PC-3 (cell line): ENCODE measurements around the gene CPOX. TPM values are rescaled to one million over a fixed set of nuclear protein-coding genes. Genes with fewer than 3 reads are reported as not detected.

Experiments
- ATAC-seq: fragments of 200-7000 bp; cut with Tn5 transposase; 2 replicates; pipeline ENCODE4 v1.9.1; 2020; ENCODE audit warnings: mild to moderate bottlenecking, moderate library complexity
- BruUV-seq: library from RNA; stranded (reverse); fragments of 400-500 nt; replicated peaks from 2 replicates; lab custom pipeline; 2021; lab: Mats Ljungman, UMichigan
- CTCF ChIA-PET: fragments of 300-600 bp; sonication (Branson Sonifier 250); formaldehyde crosslinking; loops from one replicate; lab custom pipeline; 2022; ENCODE audit warnings: antibody characterized with exemption; lab: Charles Lee
- POLR2A ChIA-PET: fragments of 300-600 bp; sonication (Branson Sonifier 250); formaldehyde crosslinking; loops from one replicate; lab custom pipeline; 2022; ENCODE audit warnings: antibody characterized with exemption; ENCODE audit not compliant: unreplicated experiment; lab: Charles Lee
- DNase-seq: peaks from one replicate; pipeline ENCODE4 v3.0.0-alpha.2; 2015
- H2AFZ ChIP-seq: fragments of 300-600 bp; sonication (generic); 2 replicates; pipeline ENCODE4 v1.6.0; 2016; ENCODE audit warnings: antibody characterized with exemption, low read length
- H3F3A ChIP-seq: fragments of 300-600 bp; sonication (generic); one replicate; pipeline ENCODE4 v1.6.0; 2017; ENCODE audit warnings: antibody characterized with exemption, low read length, control low read depth, mild to moderate bottlenecking; ENCODE audit not compliant: unreplicated experiment
- H3K27ac ChIP-seq: fragments of 300-600 bp; sonication (generic); 2 replicates; pipeline ENCODE4 v1.5.1; 2016; ENCODE audit warnings: mild to moderate bottlenecking, low read length
- H3K27me3 ChIP-seq: fragments of 300-600 bp; sonication (generic); 2 replicates; pipeline ENCODE4 v1.6.1; 2016; ENCODE audit warnings: low read length, mixed read lengths
- H3K36me3 ChIP-seq: fragments of 300-600 bp; sonication (generic); 2 replicates; pipeline ENCODE4 v1.6.1; 2016; ENCODE audit warnings: low read depth, mixed run types, low read length, mixed read lengths
- H3K4me1 ChIP-seq: fragments of 300-600 bp; sonication (generic); 2 replicates; pipeline ENCODE4 v1.5.1; 2016; ENCODE audit warnings: low read length; ENCODE audit not compliant: insufficient read depth
- H3K4me2 ChIP-seq: fragments of 300-600 bp; sonication (generic); 2 replicates; pipeline ENCODE4 v1.6.0; 2016; ENCODE audit warnings: low read length
- H3K4me3 ChIP-seq: fragments of 300-600 bp; sonication (generic); 2 replicates; pipeline ENCODE4 v1.5.1; 2016; ENCODE audit warnings: mild to moderate bottlenecking, low read length, mixed read lengths
- H3K79me2 ChIP-seq: fragments of 300-600 bp; sonication (generic); 2 replicates; pipeline ENCODE4 v1.6.1; 2017; ENCODE audit warnings: low read length, mixed read lengths
- H3K9ac ChIP-seq: fragments of 300-600 bp; sonication (generic); 2 replicates; pipeline ENCODE4 v1.6.0; 2016; ENCODE audit warnings: mild to moderate bottlenecking, low read length
- H3K9me2 ChIP-seq: fragments of 300-600 bp; sonication (generic); replicated peaks from 2 replicates; pipeline ENCODE4 v1.6.1; 2016; ENCODE audit warnings: mixed run types, low read length, mixed read lengths
- H3K9me3 ChIP-seq: fragments of 300-600 bp; sonication (generic); 2 replicates; pipeline ENCODE4 v1.6.1; 2016; ENCODE audit warnings: low read length, mixed read lengths
- H4K20me1 ChIP-seq: fragments of 300-600 bp; sonication (generic); 2 replicates; pipeline ENCODE4 v1.6.1; 2016; ENCODE audit warnings: low read length, mixed read lengths
- CTCF ChIP-seq: fragments of 300-600 bp; sonication (generic); conservative IDR thresholded peaks from 2 replicates; pipeline ENCODE4 v1.5.1; 2017; ENCODE audit warnings: antibody characterized with exemption, low read depth, mild to moderate bottlenecking, low read length
- EZH2 ChIP-seq: fragments of 300-600 bp; sonication (generic); IDR thresholded peaks from one replicate; pipeline ENCODE4 v1.6.1; 2017; ENCODE audit warnings: antibody characterized with exemption, mild to moderate bottlenecking, low read length; ENCODE audit not compliant: unreplicated experiment
- EZH2phosphoT487 ChIP-seq: fragments of 300-600 bp; sonication (generic); IDR thresholded peaks from 2 replicates; pipeline ENCODE4 v1.6.1; 2018; ENCODE audit warnings: mild to moderate bottlenecking, antibody characterized with exemption, low read length, borderline replicate concordance
- intact Hi-C: fragments of 100-400 bp; cut with micrococcal nuclease; formaldehyde crosslinking; loops from 2 replicates; pipeline ENCODE4 v1.9.0; 2023
- total RNA-seq: library from RNA; depleted of rRNA; stranded (reverse); fragments of >200 nt; gene quantifications from 2 replicates; pipeline ENCODE4 v1.2.3, GENCODE V29; 2014

Gene CPOX
- total RNA-seq, 1 experiment from 2014 or later: 62.0 TPM

DNA sequence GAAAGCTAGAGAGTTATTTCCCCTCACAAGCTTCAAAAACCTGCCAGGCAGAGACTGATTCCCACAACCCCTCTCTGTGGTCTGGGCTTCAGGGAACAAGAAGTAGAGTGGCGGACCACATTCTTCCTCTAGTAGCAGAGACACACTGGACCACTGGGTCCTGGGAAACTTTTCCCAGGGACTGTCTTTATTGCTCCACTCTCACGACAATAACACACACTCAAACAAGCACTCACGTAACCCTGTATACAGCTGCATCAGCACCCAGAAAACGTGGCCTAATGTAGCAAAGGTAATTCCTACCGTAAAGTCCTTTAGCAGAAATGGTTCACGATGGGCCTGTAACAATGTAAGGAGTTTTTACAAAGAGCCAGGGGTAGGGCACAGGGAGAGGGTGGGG, 27.6 kb downstream of the CPOX start:
- Histone ChIP-seq H3K9me3 (no peaks in the 10 kb centered on the region), H3K27ac (peak overlapping the region; percentile 81), H3K9ac (peak overlapping the region; percentile 68), H4K20me1 (no peaks in the 10 kb centered on the region), H3K4me2 (peak overlapping the region; percentile 40), H3F3A (no peaks in the 10 kb centered on the region), H3K27me3 (no peaks in the 10 kb centered on the region), H3K4me3 (no peak overlapping the region), H3K9me2 (no peaks in the 10 kb centered on the region), H3K36me3 (no peaks in the 10 kb centered on the region), H2AFZ (no peak overlapping the region), H3K4me1 (peaks cover 50% of the 10 kb centered on the region), H3K79me2 (no peaks in the 10 kb centered on the region)
- DNase-seq (no peak), ATAC-seq (no peak)
- no TSS peak for BruUV-seq
- CTCF ChIA-PET: interaction anchor here (0.6 kb wide), 2 partner anchors 18 to 21 kb away, joined by 3 to 6 read pairs; no protein-coding TSS in a partner anchor
- intact Hi-C loops: loop anchor here (1.0 to 2.0 kb wide), 2 partner anchors 43 to 53 kb away; partner anchors contain the start of gene CLDND1
- POLR2A ChIA-PET: interaction anchor here (0.7 kb wide), 1 partner anchor 13 kb away, joined by 8 read pairs; no protein-coding TSS in a partner anchor
- TF ChIP-seq CTCF: no peak
- no peak for TF ChIP-seq EZH2
- no peak for TF ChIP-seq EZH2phosphoT487

- BruUV-seq: no TSS peak
- Histone ChIP-seq H3K9ac (peak overlapping the region; percentile 68), H4K20me1 (no peaks in the 10 kb centered on the region), H3K4me2 (peak overlapping the region; percentile 40), H3K9me2 (no peaks in the 10 kb centered on the region), H3K4me1 (peaks cover 50% of the 10 kb centered on the region), H3K79me2 (no peaks in the 10 kb centered on the region), H3K27me3 (no peaks in the 10 kb centered on the region), H3K9me3 (no peaks in the 10 kb centered on the region), H3K36me3 (no peaks in the 10 kb centered on the region), H3F3A (no peaks in the 10 kb centered on the region), H3K4me3 (no peak overlapping the region), H3K27ac (peak overlapping the region; percentile 81), H2AFZ (no peak overlapping the region)
- TF ChIP-seq EZH2phosphoT487: no peak
- no peak for TF ChIP-seq CTCF
- ChIA-PET CTCF (no interaction called here), POLR2A (interaction anchor here (0.6 kb wide), 1 partner anchor 44 kb away, joined by 4 read pairs; no protein-coding TSS in a partner anchor)
- intact Hi-C loops: loop anchor here (1.0 to 2.0 kb wide), 2 partner anchors 42 to 52 kb away; partner anchors contain the start of gene CLDND1
- ATAC-seq (peak; percentile 86), DNase-seq (peak; percentile 84)
Observed at GRCh38 chr3:98565237-98565643, 28.2 kb downstream of the CPOX start.

DNA sequence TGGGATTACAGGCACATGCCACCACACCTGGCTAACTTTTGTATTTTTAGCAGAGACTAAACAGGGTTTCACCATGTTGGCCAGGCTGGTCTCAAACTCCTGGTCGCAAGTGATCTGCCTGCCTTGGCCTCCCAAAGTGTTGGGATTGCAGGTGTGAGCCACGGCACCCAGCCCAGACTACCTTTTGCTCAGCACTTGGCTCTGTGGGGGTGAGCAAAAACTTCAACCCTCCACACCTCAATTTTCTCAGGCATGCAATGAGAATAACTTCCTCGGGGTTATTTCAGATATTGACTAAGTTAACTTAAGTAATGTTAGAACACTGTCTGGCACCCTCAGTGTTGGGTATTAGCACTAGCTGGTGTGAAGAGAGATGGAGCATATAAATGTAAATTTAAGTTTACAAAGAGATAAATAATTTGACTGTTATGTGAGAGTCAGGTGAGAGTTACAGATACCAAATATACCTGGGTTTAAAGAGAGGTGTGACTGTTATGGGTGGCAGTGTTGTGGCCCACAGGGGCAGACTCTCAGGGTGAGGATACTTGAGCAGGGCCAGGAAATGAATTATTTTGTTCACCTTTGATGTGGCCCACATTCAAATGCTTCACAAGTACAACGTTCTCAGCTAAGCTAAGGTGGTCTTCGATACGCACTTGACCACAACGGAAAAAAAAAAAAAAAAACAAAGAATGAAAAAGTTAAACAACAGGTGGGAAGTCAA, 29.0 kb downstream of the CPOX start:
- no peak overlapping the region for H2AFZ ChIP-seq
- H3F3A ChIP-seq: no peaks in the 10 kb centered on the region
- H3K27ac ChIP-seq: peak overlapping the region; percentile 62
- H3K27me3 ChIP-seq: no peaks in the 10 kb centered on the region
- no peaks in the 10 kb centered on the region for H3K9me2 ChIP-seq
- ATAC-seq (no peak), DNase-seq (no peak)
- intact Hi-C loops: loop anchor here (1.0 to 2.0 kb wide), 2 partner anchors 42 to 51 kb away; partner anchors contain the start of gene CLDND1
- H3K9me3 ChIP-seq: no peaks in the 10 kb centered on the region
- BruUV-seq: no TSS peak
- ChIA-PET CTCF (no interaction called here), POLR2A (interaction anchor here (0.6 kb wide), 1 partner anchor 43 kb away, joined by 4 read pairs; no protein-coding TSS in a partner anchor)
- TF ChIP-seq EZH2phosphoT487 (no peak), CTCF (no peak), EZH2 (no peak)
- H3K36me3 ChIP-seq: no peaks in the 10 kb centered on the region
- H3K9ac ChIP-seq: peak overlapping the region; percentile 44
- H4K20me1 ChIP-seq: no peaks in the 10 kb centered on the region
- no peak overlapping the region for H3K4me3 ChIP-seq
- peaks cover 50% of the 10 kb centered on the region for H3K4me1 ChIP-seq
- no peaks in the 10 kb centered on the region for H3K79me2 ChIP-seq
- H3K4me2 ChIP-seq: peak overlapping the region; percentile 40
